ENCODE measurements around the gene FAM120AOS.

FAM120AOS gene

DNA sequence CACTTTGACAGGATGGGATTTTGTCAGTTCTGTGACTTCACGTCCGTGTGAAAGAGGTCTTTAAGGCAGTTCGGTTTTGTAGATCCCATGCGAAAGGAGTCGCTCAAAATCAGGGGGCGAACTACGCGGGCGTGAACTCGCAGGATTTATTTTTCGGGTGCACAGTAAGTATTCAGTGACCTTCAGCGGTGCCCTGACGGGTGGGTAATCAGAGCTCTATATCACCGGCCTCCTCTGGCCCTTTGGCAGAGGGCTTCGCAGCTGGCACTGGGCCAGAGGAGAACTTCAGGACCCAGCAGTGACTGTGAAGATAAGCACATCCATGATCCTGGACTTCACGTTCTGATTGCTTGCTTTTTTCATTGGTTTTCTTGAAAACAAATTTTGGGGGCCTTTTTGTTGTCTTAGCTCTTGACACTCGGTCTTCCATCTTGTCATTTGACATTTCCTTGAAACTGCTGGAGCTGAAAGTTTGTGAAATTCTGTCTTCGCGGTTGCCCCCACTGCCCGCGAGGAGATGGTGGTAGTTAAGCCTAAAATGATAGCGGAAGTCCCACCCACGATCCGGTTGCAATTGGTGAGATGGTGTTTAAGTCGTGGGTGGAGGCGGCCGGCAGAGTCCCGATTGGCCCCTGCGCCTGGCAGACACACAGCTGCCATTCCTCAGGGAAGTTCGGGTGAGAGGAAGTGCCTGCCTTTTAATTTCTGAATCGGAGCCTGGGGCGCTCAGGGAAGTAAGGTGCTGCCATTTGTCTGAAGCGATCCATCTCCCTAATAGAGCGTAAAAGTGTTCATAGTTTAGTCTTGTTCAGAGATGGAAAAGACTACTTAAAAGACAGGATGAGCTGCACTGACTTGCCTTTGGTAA, at the start of gene FAM120AOS:
Gene FAM120AOS, minus strand, starts transcription at position 535 of the 868 bp plus-strand sequence. CDS start 872 bp downstream, outside the sequence.
- peak; percentile 92 for DNase-seq

DNA sequence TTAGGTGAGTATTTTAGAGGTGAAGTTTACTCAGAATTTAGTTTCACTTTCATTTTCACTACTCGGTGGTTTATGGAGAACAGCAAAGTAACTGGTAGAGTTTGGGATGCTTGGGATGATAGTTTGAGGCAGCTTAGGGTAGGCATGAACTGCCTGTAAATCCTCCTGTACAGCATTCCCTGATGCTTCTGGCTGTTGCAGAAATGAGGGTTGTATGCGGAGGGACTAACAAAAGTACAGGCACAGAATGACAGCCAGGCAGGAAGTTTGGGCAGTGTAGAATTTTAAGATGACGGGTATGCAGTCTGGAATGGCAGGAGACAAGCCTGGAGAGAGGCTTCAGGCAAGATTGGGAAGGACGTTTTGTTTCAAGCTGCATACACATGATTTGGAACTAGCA, 48.0 kb upstream of the FAM120AOS start:
- no peak for DNase-seq

DNA sequence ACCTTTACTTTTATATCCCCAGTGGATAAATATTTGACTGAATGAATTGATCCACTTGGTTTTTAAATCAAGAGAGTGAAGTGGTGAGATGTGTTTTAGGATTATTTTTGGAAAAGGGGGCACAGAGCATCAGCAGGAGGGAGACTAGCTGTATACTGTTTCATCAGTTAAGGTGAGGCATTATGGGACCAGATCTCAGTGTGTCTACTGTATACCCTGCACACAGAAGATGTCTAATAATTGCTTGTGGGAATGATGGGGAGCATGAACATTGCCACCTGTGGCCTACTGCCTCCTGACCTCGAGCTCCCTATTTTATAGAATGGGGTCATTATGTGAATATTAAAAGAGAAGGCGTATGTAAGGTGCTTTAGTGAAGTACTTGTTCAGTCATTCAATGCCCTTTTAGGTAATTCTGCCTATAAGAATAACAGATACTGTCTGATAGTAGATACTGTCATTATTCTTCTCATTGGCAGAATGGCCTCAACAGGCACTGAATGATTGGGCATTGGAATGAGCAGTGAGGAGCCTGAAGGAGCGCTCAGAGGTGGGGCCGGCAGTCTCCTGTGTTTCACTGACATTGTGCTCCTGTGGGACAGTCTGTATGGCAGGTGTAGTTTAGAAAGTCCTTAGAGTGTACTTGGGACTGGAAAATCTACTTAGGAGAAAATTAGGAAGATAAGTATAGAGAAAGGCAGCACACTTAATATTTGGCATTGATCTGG, 47.4 kb upstream of the FAM120AOS start:
- DNase-seq = no peak

DNA sequence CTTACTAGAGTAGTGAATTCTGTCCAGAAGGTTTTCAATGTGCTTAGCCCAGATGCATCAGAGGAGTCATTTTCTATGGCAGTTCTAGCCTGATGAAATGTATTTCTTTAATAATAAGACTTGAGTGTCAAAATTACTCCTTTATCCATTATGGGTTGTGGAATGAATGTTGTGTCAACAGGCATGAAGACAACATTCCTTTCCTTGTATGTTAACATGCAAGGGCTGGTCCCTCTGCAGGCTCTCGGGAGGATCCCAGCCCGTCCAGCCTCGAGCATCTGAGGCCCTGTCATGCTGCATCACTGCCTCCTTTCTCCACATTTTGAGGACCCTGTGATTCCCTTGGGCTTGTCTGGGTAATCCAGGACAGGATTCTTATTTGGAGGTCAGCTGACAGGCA, 42.9 kb upstream of the FAM120AOS start:
- no peak for DNase-seq

DNA sequence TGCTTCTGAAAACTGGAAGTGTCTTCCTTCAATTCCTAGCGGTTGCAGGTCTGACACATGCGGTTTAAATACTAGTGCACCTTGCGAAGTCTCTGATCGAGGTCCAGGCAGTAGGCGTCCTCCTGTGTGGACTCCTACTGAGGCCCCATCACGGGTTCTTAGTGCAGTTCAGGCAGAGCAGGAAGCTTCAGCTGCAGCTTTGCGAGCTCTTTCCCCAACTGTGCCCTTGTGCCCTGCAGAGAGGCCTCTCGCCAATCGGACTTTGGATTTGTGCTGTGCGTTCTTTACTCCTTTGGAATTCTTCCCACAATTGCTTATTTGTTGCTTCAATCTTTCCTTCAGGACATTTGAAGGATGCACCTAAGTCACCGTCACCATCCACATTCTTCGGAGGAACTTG, 40.6 kb upstream of the FAM120AOS start:
- DNase-seq = no peak

DNA sequence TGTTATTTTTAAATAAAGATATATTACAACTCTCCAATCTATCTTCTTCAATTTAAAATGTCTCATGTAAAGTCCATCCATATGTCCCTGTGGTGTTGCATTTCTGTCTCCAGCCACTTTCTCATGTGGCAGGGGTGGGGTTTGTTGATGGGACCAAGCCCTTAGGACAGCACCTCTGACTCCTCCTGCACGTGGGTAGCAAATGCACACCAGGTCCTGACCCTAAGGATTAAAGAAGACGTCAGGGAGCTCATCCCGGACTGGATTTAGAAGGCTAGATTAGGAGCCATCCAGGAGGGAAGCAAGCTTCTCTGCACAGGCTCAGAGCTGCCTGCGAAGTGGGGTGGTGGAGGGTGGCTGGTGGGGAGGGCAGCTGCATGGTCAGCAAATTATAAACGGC, 38.9 kb upstream of the FAM120AOS start:
- no peak for DNase-seq

DNA sequence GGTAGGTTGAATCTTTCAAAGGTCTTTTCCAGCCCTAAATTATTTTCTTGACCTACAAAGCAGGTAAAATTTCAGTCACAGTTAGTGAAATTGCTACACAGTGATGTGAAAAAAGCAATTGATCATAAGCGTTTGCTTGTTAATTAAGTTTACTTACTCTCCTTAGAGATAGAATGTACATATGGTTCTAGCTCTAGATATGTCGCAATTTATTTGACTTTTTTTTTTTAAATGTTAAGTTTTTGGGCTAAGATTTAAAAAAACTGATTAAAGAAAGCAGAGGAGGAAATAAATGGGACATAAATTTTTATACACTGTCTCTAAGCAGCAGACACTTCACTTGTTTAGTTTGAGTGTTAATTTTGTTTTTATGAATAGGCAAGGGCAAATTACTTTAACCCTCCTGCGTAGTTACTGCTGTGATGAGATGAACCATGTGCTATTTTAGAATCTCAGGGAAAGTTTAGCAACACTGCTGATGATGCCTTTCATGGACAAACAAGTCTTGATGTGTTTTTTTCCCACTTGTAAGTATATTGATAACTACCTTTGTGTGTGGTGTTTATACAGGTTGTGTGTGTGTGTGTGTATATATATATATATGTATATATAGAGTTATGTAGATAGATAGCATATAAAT, 38.3 kb upstream of the FAM120AOS start:
- no peak for DNase-seq

DNA sequence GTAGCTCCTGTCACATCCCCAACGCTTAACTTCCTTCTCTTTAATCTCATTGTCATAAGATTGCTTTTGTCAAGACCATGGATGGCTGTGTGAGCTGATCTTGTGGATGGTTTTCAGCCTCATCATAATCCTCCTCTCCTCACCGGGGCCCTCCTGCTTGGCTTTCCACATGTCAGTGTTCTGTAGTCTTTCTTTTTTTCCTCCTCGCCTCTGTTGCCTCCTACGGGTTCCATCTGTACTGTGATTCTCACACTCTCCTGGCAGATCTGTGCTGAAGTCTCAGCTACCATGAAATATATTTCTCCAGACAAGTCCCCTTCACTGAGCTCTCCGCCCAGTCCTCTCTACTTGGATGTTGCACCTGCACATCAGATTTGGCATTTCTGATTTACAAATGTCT, 34.9 kb upstream of the FAM120AOS start:
- no peak for DNase-seq

DNA sequence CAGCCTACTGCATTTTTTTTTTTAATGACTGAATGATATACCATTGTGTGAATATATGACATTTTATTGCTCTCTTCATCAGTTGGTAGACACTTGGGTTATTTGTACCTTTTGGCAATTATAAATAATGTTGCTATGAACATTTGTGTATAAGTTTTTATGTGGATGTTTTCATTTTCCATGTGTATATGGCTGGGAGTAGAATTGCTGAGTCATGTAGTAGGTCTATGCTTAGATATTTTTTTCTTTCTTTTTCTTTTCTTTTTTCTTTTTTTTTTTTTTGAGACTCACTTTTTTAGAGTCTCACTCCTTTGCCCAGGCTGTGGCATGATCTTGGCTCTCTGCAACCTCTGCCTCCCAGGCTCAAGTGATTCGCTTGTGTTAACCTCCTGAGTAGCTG, 32.9 kb upstream of the FAM120AOS start:
- DNase-seq = no peak

DNA sequence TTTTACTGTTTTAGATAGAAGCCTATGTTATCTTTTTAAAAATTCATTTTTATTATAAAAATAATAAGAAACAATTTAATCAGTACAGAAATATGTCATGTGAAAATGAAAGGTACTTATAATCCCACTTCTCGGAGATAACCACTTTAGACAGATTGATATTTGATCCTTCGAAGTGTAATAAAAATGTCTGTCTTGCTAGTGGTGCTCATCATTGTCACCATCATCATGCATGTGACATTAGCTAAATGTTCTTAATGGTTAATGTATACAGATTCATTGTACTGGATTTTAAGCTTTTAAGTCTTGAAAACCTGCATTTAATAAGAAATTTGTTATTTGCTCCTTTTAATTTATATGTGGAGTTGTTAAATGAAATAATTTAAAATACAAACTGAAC, 30.1 kb upstream of the FAM120AOS start:
- DNase-seq = no peak

DNA sequence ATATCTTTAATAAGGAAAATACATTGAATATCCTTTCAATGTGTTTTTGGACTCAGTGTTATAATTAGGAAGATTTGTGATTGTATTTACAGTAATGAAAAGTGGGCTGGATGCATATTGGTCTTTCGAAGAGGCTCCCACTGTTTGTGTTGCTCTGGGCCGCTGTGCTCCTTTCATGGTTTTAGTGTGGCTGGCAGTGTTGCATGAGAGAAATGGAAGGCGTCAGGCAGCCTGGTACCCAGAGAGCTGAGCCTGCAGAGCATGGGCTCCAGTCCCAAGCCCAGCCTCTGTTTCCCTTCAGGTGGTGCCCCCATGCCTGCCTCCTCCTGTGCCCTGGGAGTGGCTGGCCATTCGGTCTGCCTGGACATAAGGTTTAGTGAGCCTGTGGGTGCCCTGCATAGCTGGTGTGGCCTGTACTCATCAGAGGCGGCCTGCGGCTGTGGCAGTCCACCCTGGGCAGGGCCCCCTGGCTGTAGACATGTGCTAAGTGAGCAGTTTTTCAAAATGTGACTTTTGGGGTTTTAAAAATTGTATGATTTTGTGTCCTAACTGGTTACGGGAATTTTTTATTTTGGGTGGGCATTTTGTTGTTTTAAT, 27.4 kb upstream of the FAM120AOS start:
- no peak for DNase-seq

DNA sequence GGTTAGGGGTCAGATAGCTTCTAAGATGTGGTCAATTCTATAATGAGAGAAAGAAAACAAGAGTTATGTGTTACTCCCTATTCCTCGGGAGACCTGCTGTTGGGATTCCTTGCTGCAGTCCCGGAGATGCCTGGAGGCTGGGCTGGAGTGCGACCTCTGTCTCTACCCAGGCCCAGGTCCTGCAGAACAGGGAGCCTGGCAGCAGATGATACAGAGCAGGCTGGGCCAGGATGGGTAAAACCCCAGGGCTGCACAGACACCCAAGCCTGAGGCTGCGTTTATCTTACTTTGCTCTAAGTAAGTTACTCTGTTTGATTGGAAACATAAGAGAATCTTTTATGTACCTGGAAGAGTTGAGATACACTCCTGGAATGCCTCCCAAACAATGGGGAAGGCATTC, 26.9 kb upstream of the FAM120AOS start:
- DNase-seq = no peak

DNA sequence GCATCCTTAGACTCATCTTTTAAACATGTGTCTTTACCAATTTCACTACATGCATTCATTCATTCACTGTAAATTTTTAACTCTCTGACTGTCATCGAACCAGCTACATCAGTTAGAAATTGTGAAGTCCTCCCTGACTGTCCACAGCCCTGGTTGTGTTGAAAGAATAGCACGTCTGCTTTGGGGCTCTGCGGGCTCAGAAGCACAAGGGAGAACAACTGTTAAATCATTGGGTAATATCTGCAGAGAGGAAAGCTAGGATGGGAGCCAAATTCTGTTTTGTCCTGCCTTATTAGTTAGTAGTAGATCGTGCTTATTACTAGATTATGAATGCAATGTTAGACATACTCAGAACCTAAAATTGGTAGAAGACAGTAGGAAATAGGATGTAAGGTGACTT, 26.3 kb upstream of the FAM120AOS start:
- DNase-seq = no peak

DNA sequence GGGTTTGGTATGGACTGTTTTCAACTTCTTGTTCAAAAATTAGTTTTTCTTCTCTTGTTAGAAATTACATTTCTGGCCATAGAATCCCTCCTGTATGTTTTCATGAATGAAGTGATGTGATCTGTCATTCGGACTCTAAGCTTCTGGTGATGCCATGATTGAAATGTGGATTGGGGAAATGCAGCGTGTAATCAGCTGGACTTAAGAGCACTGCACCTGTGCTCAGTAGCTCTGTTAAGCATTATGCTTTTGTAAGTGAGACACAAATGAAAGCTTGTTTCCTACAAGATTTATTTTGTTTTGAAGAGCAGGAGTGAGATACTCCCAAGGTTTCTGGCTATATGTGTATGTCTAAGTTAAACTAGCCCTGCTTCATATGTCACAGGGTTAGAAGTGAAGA, 24.0 kb upstream of the FAM120AOS start:
- no peak for DNase-seq

DNA sequence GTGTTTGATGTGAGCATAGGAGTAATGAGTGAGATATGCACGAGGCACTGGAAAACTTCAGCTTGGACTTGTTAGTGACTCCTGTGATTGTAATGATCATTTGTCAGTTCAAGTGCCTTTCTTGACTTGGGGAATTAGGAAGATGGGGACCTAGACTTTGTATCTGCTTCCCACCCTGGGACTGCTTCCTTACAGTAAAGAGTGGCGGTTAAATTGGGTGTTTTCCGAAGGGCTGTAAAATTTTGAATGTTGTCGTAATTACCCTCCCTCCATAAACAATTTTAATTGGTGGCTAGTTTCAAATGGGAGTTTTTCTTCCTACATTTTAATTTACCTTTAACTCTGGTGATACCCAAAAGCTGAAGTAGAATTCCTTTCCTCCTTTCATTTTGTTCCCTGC, 23.5 kb upstream of the FAM120AOS start:
- no peak for DNase-seq

DNA sequence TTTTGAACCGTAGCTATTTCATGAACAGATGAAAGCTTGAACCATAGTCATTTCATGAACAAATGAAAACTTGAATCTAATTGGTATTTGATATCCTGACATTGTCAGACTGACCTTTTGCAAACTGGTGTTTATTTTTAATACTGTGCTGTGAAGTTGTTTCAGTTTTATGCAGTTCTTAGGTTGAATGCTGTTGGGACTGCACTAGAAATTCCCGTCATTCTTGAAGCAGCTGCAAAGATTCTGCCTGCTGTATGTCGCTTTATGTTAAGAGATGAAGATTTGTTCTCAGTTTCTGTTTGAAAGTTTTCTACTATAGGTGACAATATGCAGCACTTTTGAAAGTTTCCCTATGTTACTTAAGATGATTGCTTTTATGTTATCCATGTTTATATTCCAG, 22.5 kb upstream of the FAM120AOS start:
- no peak for DNase-seq

DNA sequence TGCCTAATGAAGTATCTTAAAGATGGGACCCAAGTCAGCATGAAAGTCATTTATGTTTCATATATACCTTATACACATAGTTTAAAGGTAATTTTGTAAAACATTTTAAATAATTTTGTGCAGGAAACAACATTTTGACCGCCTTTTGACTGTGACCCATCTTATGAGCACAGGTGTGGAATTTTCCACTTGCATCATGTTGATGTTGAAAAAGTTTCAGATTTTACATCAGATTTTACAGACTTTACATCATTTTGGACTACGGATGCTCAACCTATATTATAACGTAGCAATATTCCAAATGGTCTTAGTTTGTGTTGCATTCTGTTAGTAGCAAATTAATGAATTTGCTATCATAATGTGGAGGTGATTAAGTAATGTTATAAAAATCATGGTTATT, 21.7 kb upstream of the FAM120AOS start:
- no peak for DNase-seq

DNA sequence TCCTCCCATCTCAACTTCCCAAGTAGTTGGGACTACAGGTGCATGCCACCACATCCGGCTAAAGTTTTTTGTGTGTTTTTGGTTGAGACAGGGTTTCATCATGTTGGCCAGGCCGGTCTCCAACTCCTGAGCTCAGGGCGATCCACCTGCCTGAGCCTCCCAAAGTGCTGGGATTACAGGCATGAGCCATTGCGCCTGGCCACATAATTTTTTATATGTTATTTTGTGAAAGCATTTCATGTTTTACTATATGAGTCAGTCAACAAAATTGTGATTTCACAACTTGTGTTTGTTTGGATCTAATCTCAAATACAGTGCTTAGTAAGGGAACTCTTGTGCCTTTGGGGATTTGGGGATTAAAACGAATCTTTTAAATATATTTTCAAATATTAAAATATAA, 20.0 kb upstream of the FAM120AOS start:
- no peak for DNase-seq

DNA sequence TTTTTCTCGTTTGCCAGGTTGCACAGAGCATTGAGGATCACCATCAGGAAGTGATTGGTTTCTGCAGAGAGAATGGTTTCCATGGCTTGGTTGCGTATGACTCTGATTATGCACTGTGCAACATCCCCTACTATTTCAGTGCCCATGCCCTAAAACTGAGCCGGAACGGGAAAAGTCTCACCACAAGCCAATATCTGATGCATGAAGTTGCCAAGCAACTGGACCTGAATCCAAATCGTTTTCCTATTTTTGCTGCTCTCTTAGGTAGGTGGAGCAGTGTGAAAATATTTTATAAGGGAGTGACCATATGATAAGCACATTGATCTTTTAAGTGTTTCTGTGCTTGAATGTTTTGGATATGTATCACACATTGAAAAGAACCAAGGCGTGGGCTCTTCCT, 17.7 kb upstream of the FAM120AOS start:
- DNase-seq = no peak

DNA sequence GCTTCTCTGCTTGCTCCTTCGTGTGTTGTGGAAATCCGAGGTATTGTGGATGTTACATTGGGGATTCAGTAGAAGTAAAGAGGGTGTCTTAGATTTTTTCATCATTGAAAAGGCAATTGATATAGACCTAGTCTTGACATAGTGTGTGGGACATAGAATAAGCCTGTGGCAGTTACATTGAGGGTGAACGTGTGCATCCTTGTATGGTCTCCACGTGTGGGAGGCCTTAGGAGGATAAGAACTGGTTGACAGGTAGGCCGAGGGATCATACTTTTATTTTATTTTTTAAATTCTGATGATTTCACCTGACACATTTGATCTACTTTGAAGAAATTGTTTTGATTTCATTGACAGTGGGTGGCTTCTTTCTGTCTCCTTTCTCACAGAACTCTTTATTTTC, 17.0 kb upstream of the FAM120AOS start:
- no peak for DNase-seq

DNA sequence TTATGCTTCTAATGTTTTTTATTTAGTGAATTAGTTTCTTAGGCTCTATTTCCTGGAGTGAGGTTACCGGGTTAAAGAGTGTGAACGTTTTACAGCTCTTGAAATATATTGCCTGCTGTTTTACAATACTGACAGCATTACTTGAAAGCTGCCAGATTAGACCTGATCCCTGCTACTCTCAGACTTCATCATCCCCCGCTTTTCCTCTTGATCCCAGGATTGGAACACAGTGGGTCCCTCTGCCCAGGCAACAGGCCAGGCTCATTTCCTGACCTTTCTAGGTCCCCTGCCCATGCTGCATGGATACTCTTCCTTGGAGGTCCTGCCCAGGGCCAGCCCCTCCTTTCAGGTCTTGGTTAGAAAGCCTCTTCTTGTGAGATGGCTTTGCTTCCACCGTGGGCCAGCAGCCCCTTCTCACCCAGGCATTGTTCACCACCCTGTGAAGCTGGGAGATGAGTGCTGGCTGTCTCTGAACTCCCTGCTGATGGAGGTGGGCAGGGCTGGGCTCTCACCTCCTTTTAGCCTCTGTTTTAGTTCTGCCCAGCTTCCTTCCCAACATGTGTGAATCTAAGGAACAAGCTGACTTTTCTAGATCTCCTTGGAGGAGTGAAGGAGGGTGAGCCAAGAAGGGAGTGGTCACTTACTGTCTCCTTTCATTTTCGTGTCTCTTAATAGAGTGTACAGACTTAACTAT, 15.5 kb upstream of the FAM120AOS start:
- no peak for DNase-seq

DNA sequence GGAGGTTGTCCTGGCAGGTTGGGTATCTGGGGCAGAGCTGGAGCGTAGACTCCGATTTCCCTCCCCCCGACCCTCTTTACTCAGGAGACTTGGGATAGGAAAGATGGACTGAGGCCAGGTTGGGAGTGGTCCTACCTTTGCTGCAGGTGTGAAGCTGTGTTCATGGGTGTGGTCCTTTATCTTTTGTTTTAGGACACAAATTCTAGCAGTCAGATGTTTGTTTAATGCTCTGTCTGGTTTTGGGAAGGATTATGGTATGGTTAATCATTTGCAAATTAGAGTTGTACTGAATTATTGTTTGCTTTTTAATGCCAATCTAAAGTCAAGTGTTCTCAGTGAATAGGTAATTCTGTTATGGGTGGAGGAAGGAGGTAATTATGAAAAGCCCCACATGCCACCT, 14.1 kb upstream of the FAM120AOS start:
- DNase-seq = no peak

DNA sequence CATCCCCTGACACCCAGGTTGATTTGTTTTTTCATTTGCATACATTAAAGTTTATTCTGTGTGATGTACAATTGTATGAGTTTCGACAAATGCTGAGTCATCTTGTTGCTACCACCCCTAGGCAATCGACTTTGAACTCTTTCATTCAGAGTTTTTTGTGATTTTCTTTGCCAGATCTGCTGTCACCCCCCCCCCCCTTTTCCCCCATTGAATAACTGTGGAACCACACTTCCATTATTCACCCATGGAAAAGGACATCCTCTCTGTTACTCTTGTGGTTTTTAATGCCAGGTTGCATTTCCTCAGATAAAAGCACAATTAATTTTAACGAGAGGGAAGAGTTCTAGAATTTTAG, 13.7 kb upstream of the FAM120AOS start:
- peak; percentile 45 for DNase-seq
